ENCODE measurements around the gene COL9A3.

COL9A3 gene

GRCh38 chr20:62860391-62860923, 43.6 kb downstream of the COL9A3 start:
- DNase-seq: no peak

GRCh38 chr20:62860924-62861691, 44.3 kb downstream of the COL9A3 start:
- DNase-seq: no peak

- DNase-seq: peak; percentile 85
Observed at GRCh38 chr20:62861726-62862336, 45.0 kb downstream of the COL9A3 start, which contains the start of gene TCFL5. TSS of gene TCFL5 (minus strand) at chr20:62861822. CDS start at chr20:62861670, 152 bp downstream.

- no peak for DNase-seq
Observed at GRCh38 chr20:62864207-62864606, 47.4 kb downstream of the COL9A3 start.

GRCh38 chr20:62872184-62872847, 55.5 kb downstream of the COL9A3 start:
- no peak for DNase-seq

- no peak for DNase-seq
Observed at GRCh38 chr20:62872862-62873261, 56.0 kb downstream of the COL9A3 start.

- no peak for DNase-seq
Observed at GRCh38 chr20:62873280-62873679, 56.4 kb downstream of the COL9A3 start.

GRCh38 chr20:62873681-62874031, 56.8 kb downstream of the COL9A3 start:
- DNase-seq: peak; percentile 72

DNA sequence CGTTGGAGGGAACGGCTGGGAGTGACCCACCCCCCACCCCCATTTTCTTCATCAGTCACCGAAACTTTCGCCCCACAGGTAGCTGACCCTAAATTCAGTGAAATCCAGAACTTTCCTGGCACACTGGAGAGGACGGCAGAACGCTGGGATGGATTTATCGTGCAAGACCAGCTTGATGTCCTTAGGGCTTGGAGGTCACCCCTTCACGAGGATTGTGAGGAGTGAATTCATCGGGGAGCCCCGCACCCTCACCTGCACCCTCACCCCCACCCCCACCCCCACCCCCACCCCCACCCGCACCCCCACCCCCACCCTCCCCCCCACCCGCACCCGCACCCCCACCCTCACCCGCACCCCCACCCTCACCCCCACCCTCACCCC, 58.1 kb downstream of the COL9A3 start:
- no peak for DNase-seq

DNA sequence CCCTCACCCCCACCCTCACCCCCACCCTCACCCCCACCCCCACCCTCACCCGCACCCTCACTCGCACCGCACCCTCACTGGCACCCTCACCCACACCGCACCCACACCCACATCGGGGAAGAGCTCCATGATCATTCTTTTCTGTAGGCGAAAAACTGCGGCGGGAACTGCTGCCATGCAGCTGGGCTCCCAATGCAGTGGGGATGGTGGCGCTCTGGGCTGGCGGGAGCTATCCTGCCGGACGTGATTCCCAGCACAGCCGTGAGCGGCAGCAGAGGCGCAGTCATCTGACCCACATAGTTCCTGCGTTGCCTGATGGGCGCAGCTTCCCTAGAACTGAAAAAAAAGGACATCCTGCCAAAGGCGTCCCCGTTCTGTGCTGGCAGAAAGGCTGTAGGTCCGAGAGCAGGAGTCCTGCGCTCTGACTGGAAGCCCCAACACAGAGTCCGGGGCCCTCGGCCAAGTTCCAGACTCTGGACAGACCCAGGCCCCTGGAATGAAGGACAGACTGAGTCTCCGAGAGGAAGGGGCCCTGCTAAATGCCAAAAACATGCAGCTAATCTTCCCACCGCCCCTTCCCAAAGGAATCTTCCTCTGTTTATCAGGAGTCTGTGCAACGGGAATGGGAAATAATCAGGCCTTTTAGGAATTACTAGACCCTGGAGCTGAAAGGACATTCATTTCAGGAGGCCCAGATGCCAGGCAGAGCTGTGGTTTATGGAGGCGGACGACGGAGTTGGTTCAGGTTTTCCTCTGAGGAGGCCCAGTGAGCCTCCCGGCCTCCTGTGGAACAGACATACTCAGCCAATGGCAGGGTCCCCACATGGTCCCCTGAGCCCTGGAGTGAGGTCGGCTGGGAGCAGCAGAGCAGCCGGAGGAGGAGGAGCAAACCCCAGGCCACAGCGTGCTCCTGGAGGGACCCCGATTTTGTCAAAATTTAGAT, 58.8 kb downstream of the COL9A3 start:
- DNase-seq: peak; percentile 50

DNA sequence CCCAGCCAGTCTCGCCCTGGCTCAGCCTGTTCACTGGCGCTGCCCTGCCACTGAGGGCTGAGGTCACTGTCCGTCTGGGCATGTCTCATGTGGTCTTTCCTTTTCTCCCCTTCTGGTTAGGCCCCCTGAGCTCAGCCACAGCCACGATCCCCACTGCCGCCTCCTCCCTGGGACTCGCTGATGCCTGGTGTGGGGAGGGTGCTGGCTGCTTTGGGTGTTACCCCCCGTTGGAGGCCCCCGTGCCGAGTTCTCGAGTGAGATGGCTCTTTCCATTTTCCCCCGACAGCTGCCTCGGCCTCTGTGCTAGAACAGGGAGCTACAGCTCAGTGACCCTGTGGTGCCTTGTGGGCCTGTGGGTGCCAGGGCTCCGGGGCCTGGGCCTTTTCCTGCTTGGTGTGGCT, 59.7 kb downstream of the COL9A3 start:
- DNase-seq: no peak

DNA sequence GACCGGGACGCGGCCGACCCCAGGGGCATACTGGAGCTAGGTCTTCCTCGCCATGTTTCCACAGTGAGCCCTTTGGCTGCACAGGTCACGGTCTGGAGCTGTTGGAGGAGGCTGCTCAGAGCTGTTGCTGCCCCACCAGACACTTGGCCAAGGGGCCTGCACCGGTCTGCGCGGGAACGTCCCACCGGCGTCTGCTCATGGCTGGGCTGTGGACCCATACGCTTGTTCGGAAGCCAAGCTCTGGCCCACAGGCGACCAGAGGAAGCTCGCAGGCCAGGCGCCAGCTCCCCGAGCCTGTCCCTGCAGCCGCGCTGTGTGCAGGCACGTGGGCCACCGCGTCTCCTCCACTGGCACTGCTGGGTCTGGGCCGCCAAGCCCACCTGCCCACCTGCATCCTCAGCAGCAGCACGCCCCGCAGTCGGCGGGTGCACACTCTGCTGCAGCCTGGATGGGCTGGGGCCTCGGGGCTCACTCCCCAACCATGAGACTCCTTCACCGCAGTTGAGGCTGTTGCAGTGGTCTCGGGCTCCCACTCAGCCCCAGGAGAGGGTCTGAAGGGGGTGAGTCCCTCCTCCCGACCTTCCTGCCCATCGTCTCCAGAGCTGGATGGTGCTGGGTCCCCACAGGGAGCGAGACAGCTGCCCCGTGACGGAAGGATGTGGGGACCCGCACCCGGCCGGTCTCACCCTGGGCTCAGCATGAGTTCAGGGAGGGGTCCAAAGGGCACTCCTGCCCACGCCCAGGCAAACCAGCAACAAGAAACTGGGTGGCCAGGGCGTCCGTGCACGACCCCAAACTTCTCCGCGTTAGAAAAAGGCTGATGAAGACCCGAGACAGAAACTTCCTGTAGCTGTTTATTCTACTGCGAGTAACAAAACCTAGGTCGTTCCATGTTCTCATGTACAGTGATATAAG, 60.3 kb downstream of the COL9A3 start:
- DNase-seq: no peak

- DNase-seq: no peak
Observed at GRCh38 chr20:62878244-62879038, 61.6 kb downstream of the COL9A3 start.

- no peak for DNase-seq
Observed at GRCh38 chr20:62879275-62880146, 62.7 kb downstream of the COL9A3 start.

DNA sequence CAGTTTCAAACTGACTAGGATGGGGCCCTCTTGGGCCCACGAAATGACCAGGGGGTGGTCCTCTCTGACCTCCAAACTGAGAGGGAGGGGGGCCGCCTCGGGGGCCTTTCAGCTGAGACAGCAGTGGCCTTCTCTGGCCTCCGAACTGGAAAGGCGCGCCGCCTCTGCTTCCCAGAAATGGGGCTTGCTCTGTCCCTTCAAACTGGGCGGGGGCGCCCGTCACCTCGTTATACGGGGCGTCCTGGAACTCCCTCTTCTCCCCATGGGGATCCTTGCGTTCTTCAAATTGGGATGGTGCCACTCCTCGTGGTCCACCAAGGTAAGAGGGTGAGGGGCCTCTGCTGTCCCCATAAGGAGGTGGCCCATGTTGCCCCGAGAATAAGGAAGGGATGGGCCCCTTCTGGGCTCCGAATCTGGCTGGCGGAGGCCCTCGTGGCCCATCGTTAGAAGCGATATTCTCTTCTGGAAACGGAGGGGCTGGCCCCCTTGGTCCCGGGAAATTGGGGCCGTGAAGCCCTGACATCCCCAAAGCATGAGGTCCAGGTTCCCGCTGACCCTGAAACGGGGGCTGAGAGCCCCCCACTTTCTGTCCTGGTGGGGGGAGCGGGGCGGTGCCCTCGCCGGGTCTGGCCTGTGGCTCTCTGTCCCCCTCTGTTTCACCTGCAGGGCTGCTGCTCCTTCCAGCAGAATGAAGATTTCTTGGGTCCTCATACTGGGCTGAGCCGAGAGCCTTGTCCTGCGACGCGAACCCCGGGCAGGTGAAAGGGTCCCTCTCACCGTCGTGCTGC, 63.5 kb downstream of the COL9A3 start:
- DNase-seq: no peak

DNA sequence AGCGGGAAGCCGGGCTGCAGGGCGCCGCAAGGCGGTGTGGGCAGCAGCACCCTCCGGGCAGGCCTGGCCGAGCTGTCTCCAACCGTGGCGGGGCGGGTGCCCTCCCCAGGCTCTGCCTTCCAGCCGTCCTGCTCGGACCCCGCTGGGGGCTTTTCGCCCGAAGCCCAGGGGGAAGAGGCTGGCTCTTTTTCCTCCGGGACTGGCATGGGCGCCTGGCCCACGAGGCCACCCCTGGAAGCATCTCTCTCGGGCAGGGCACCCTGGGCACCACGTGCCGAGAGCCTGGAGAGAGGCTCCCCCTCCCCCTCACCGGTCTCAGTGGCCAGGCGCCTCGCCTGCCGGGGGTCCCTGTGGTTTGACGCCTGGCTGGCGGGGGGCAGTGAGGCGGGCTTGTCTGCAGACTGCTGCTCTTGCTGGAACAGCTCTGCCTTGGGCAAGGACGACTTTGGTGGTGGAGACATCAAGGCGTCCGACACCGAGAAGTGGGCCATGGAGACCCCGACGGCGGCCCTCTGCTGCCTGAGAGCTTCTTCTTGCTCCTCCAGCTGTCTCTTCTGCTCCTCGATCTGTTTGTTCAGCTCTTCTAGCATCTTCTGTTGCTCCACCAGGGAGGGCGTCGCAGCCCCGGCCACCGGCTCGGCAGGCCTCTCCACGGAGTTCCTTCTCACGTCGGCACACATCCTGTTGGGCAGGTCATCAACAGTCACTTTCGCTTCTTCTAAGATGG, 64.2 kb downstream of the COL9A3 start:
- DNase-seq: no peak

DNA sequence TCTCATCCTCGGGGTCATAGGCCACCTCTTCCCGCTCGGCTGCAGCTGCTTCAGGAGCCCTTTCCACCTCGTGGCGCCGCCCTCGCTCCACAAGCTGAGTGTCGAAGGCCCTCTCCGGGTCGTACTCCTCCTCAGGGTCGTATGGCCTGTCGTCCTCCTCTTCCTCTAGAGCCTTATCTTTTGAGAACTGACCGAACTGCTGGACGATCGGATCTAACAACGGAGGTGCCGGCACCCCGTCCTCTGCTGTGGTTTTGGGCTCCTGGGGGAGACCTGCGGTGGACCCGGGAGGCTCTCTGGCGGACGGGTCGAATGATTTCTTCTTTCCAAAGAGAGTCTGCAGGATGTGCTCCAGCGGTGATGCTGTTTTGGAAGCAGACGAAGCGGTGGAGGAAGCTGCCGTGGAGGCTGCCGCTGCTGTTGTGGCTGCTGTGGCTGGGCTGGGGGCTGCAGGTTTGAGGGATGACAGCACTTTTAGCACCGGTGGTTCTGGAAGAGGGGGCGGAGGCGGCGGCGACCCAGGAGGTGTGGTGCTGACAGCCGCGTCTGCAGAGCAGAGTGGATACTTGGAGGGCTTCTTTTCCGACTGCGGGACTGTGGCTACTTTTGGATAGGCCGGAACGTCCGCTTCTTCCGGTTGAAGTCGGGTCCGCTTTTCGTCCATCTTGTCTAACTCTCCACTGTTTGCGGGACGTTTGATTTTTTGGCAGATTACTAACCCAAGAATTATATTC, 65.0 kb downstream of the COL9A3 start:
- no peak for DNase-seq
